ENCODE measurements around the gene EML3.

DNA sequence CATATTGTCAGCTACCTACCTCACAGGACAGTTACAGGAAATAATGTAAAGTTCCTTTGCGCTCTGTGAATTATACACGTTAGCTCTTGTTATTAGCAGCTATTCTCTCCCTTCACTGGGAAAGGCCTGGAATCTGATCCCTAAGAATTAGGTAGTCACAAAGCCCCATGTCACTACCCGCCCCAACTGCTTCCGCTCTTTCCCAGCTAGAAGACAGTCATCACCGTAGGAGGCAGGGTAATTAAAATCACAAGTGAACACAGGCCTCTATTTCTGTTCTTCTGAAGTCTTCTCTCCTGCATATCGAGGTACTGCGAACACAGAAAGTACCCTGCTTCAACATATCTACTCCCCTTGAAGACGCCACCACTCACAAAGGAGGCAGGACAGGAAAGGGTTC lies 53.4 kb downstream of the EML3 start:
- TF ChIP-seq, protein P1, sequence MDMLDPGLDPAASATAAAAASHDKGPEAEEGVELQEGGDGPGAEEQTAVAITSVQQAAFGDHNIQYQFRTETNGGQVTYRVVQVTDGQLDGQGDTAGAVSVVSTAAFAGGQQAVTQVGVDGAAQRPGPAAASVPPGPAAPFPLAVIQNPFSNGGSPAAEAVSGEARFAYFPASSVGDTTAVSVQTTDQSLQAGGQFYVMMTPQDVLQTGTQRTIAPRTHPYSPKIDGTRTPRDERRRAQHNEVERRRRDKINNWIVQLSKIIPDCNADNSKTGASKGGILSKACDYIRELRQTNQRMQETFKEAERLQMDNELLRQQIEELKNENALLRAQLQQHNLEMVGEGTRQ (CRISPR knock-in tag; IDR thresholded peaks at IDR 0.05) = no peak
- TF ChIP-seq NR3C1 (CRISPR knock-in tag; conservative IDR thresholded peaks at IDR 0.05; ENCODE audit: low read depth) = no peak
- TF ChIP-seq SP1 (CRISPR knock-in tag; conservative IDR thresholded peaks at IDR 0.05) = no peak
- no peak for TF ChIP-seq CTCF (IDR thresholded peaks at IDR 0.05)
- no peak for TF ChIP-seq ZNF138 (CRISPR knock-in tag; conservative IDR thresholded peaks at IDR 0.05)
- TF ChIP-seq NFYB (CRISPR knock-in tag; conservative IDR thresholded peaks at IDR 0.05; ENCODE audit: low read depth) = no peak
- TF ChIP-seq IRF2 (CRISPR knock-in tag; IDR thresholded peaks at IDR 0.05; ENCODE audit: borderline replicate concordance, low read depth) = no peak
- TF ChIP-seq FOXP1 (CRISPR knock-in tag; IDR thresholded peaks at IDR 0.05; ENCODE audit: borderline replicate concordance) = no peak
- TF ChIP-seq RELA (CRISPR knock-in tag; IDR thresholded peaks at IDR 0.05; ENCODE audit: borderline replicate concordance) = no peak
- TF ChIP-seq TCF7 (CRISPR knock-in tag; IDR thresholded peaks at IDR 0.05; ENCODE audit: low read depth) = no peak
- TF ChIP-seq FOXP4 (CRISPR knock-in tag; IDR thresholded peaks at IDR 0.05) = no peak
- TF ChIP-seq TEAD4 (CRISPR knock-in tag; IDR thresholded peaks at IDR 0.05) = no peak
- no peak for TF ChIP-seq ZNF263 (CRISPR knock-in tag; IDR thresholded peaks at IDR 0.05; ENCODE audit: low read depth)
- no peak for TF ChIP-seq HMGXB4 (CRISPR knock-in tag; IDR thresholded peaks at IDR 0.05)

Data from WTC11 (cell line).